GM12878 (cell line): ENCODE results near the gene BMI1. TPM values are rescaled to one million over a fixed set of nuclear protein-coding genes. Genes with fewer than 3 reads are reported as not detected.
A peak's percentile ranks its signal among the peaks of the same experiment; 100 is the strongest.

Source experiments
- ATAC-seq: fragments of 200-7000 bp; cut with Tn5 transposase; 3 replicates; pipeline ENCODE4 v1.9.1; 2020; ENCODE audit warnings: mild to moderate bottlenecking, moderate library complexity
- BruUV-seq: library from RNA; stranded (reverse); fragments of 400-500 nt; replicated peaks from 2 replicates; lab custom pipeline; 2021; lab: Mats Ljungman, UMichigan
- CTCF ChIA-PET: fragments of 300-600 bp; sonication (Branson Sonifier 250); formaldehyde crosslinking; extraction: SDS; loops from one replicate; lab custom pipeline; 2021; ENCODE audit warnings: inconsistent platforms; lab: Yijun Ruan, JAX
- POLR2A ChIA-PET: fragments of 350-600 bp; formaldehyde crosslinking; extraction: SDS; loops from one replicate; lab custom pipeline; 2021; ENCODE audit warnings: inconsistent platforms; lab: Charles Lee
- RAD21 ChIA-PET: fragments of 300-600 bp; sonication (Branson Sonifier 250); formaldehyde crosslinking; loops from one replicate; lab custom pipeline; 2023; ENCODE audit warnings: antibody characterized with exemption; ENCODE audit not compliant: unreplicated experiment; lab: Charles Lee
- SMC1A ChIA-PET: fragments of 300-600 bp; sonication (Branson Sonifier 250); formaldehyde crosslinking; loops from one replicate; lab custom pipeline; 2023; ENCODE audit not compliant: unreplicated experiment, uncharacterized antibody; lab: Charles Lee
- DNase-seq: peaks from one replicate; pipeline ENCODE4 v3.0.0-alpha.2; 2011; ENCODE audit warnings: low read depth, low spot score
- FAIRE-seq: peaks from 3 replicates; lab custom pipeline; 2011; peaks lifted over from hg19 to GRCh38; lab: Jason Lieb, UNC
- H2AFZ ChIP-seq: 2 replicates; pipeline ENCODE4 v1.6.0; 2011; ENCODE audit warnings: low read depth, low read length, control low read depth; ENCODE audit not compliant: control insufficient read depth
- H3K27ac ChIP-seq: 2 replicates; pipeline ENCODE4 v1.5.1; 2011; ENCODE audit warnings: control low read depth; ENCODE audit not compliant: control insufficient read depth, insufficient read depth
- H3K27me3 ChIP-seq, 2 experiments: replicated peaks in 1 of 2; 2 replicates each; pipeline versions ENCODE4 v1.6.0 to v1.6.1; 2011; ENCODE audit warnings: low read length in 1 of 2; ENCODE audit not compliant: control insufficient read depth in 2 of 2, insufficient read depth in 2 of 2
- H3K36me3 ChIP-seq, 2 experiments: 2 replicates each; pipeline ENCODE4 v1.5.1; 2011; ENCODE audit warnings: low read length in 1 of 2; ENCODE audit not compliant: control insufficient read depth in 2 of 2, insufficient read depth in 2 of 2
- H3K4me1 ChIP-seq: 2 replicates; pipeline ENCODE4 v1.6.1; 2011; ENCODE audit warnings: mild to moderate bottlenecking, low read length, moderate library complexity, mixed read lengths; ENCODE audit not compliant: control insufficient read depth, insufficient read depth
- H3K4me2 ChIP-seq: 2 replicates; pipeline ENCODE4 v1.6.0; 2011; ENCODE audit warnings: control low read depth; ENCODE audit not compliant: control insufficient read depth, insufficient read depth
- H3K4me3 ChIP-seq: fragments of 200-600 bp; sonication (generic); 2 replicates; pipeline ENCODE4 v1.5.1; 2016
- H3K79me2 ChIP-seq: 2 replicates; pipeline ENCODE4 v1.6.0; 2011; ENCODE audit warnings: low read length; ENCODE audit not compliant: control insufficient read depth, insufficient read depth
- H3K9ac ChIP-seq: 2 replicates; pipeline ENCODE4 v1.8.0; 2011; ENCODE audit warnings: low read length, control low read depth, mixed read lengths; ENCODE audit not compliant: control insufficient read depth, insufficient read depth
- H3K9me3 ChIP-seq: replicated peaks from 3 replicates; pipeline ENCODE4 v1.5.1; 2011; ENCODE audit warnings: mild to moderate bottlenecking, low read length; ENCODE audit not compliant: control insufficient read depth, insufficient read depth
- H4K20me1 ChIP-seq: 2 replicates; pipeline ENCODE4 v1.6.0; 2011; ENCODE audit not compliant: control insufficient read depth, insufficient read depth
- BCL11A ChIP-seq: IDR thresholded peaks from 2 replicates; pipeline ENCODE4 v1.6.1; 2011; ENCODE audit warnings: low read depth, low read length
- CEBPZ ChIP-seq: fragments of 150-350 bp; IDR thresholded peaks from 2 replicates; pipeline ENCODE4 v1.6.1; 2016; ENCODE audit warnings: low read depth, low read length
- DPF2 ChIP-seq: fragments of 450-650 bp; IDR thresholded peaks from 2 replicates; pipeline ENCODE4 v1.6.1; 2017; ENCODE audit warnings: mild to moderate bottlenecking
- HDAC6 ChIP-seq: fragments of 200-600 bp; sonication (generic); IDR thresholded peaks from one replicate; pipeline ENCODE4 v1.8.0; 2017; ENCODE audit warnings: antibody characterized with exemption; ENCODE audit not compliant: unreplicated experiment
- MEF2A ChIP-seq: IDR thresholded peaks from 2 replicates; pipeline ENCODE4 v1.6.1; 2011; ENCODE audit warnings: low read depth, mild to moderate bottlenecking, low read length, moderate library complexity; ENCODE audit not compliant: insufficient read depth
- MTA3 ChIP-seq: IDR thresholded peaks from 2 replicates; pipeline ENCODE4 v1.6.1; 2012; ENCODE audit warnings: low read length, inconsistent platforms, borderline replicate concordance
- MXI1 ChIP-seq: fragments of 150-350 bp; IDR thresholded peaks from 2 replicates; pipeline ENCODE4 v1.6.1; 2011; ENCODE audit warnings: low read depth, mild to moderate bottlenecking, inconsistent platforms, low read length, improper control_type of control experiment
- PBX3 ChIP-seq: IDR thresholded peaks from 2 replicates; pipeline ENCODE4 v1.6.1; 2011; ENCODE audit warnings: mild to moderate bottlenecking, low read depth, low read length, moderate library complexity; ENCODE audit not compliant: insufficient replicate concordance
- RCOR1 ChIP-seq: conservative IDR thresholded peaks from 2 replicates; pipeline ENCODE4 v1.6.1; 2012; ENCODE audit warnings: low read depth, low read length, improper control_type of control experiment
- SPI1 ChIP-seq: IDR thresholded peaks from 2 replicates; pipeline ENCODE4 v1.6.1; 2011; ENCODE audit warnings: low read depth, mild to moderate bottlenecking, low read length, moderate library complexity, borderline replicate concordance; ENCODE audit not compliant: insufficient read depth
- ZBTB4 ChIP-seq: fragments of 450-650 bp; formaldehyde crosslinking; IDR thresholded peaks from 2 replicates; pipeline ENCODE4 v1.4.0; 2022; ENCODE audit warnings: mild to moderate bottlenecking, moderate library complexity
- WGBS: methylation state at CpG from one replicate; pipeline ENCODE4 v1.1.6; 2016; ENCODE audit warnings: low lambda C conversion rate; ENCODE audit not compliant: insufficient replicate concordance, insufficient coverage; ENCODE audit errors: missing lambda C conversion rate; 5-methylcytosine and 5-hydroxymethylcytosine counted together
- in situ Hi-C: fragments of 300-500 bp; cut with MboI; formaldehyde crosslinking; loops from 9 replicates; pipeline ENCODE4 v1.14.3; 2018; ENCODE audit warnings: mixed read lengths
- intact Hi-C: fragments of 100-400 bp; cut with micrococcal nuclease; formaldehyde crosslinking; loops from one replicate; pipeline ENCODE4 v1.14.2; 2022; ENCODE audit not compliant: unreplicated experiment
- polyA plus RNA-seq, 11 experiments: library from polyadenylated mRNA; depleted of rRNA in 4 of 11; unstranded in 6 of 11; stranded (reverse) in 5 of 11; fragments of >200 nt; fragmentation: Nextera tagmentation in 4 of 11; fragmentation: Illumina TruSeq in 1 of 11; extraction: Ambion mirVana in 4 of 11; extraction: Trizol in 1 of 11; gene quantifications; 1 replicate in 1 of 11; 2 replicates in 10 of 11; pipeline versions ENCODE4 v1.2.1 to v1.2.3, GENCODE V29; 2011 to 2016; ENCODE audit warnings: inconsistent platforms in 2 of 11, missing spikeins in 2 of 11, low read depth in 1 of 11
- total RNA-seq, 4 experiments: library from RNA; depleted of rRNA in 3 of 4; stranded (reverse); fragments of >200 nt in 3 of 4; fragmentation: Illumina TruSeq in 1 of 4; extraction: Trizol in 1 of 4; gene quantifications; 2 replicates each; pipeline versions ENCODE4 v1.2.1 to v1.2.3, GENCODE V29; 2013 to 2021

The BMI1 gene
- total and polyA plus RNA-seq, 10 of the 15 experiments (the other 5 are each of a cell fraction or from before 2014, with no cell fraction given) = 8.0 to 49.7 (median 25.8) TPM

DNA sequence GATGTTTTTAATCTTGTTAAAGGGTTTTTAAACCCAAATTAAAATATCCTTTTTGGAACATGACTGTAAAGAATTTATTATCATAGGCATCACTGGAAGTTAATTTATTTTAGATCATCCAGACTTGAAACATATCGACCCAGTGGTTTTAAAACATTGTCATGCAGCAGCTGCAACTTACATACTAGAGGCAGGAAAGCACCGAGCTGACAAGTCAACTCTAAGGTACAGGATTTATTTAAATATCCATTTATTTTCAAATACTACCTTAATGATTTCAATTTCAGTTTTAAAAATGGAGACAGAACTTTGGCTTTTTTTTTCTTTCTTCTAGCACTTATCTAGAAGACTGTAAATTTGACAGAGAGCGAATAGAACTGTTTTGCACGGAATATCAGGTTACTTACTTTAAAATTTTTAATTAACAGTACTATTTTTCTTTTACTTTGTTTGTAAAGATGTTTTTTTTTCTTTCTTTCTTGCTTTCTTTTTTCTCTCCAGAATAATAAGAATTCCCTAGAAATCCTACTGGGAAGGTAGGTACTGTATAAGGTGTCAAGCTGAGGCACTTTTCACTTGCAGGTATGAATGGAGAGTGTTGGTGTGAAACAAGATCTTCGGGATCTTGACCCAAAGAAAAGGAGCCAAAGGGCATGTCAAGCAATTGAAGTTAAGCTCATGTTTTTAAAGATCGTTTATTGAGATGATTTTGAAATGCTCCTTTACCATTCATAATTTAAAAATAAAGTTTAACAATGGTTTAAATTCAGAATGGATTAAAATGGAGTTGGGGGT lies 2.9 kb upstream of the BMI1 start (continued):
- no peak for TF ChIP-seq CEBPZ
- TF ChIP-seq BCL11A = no peak
- no peak for TF ChIP-seq DPF2

- intact Hi-C loops = loop anchor here (5.0 to 10.0 kb wide), 4 partner anchors 66 to 824 kb away; partner anchors contain the start of gene PIP4K2A
- WGBS = 94% methylated on average over 3 of the region's 3 CpGs
- peaks cover 2% of the 10 kb centered on the region; the same call in 2 of the 3 replicates for H3K9me3 ChIP-seq
- no peak overlapping the region for H2AFZ ChIP-seq
- ChIA-PET CTCF (no interaction called here), RAD21 (interaction anchor here (1.1 to 1.5 kb wide), 2 partner anchors 22 to 24 kb away, joined by 3 to 6 read pairs; no protein-coding TSS in a partner anchor), SMC1A (interaction anchor here (1.0 kb wide), 1 partner anchor 118 kb away, joined by 3 read pairs; no protein-coding TSS in a partner anchor), POLR2A (interaction anchor here (1.3 kb wide), 1 partner anchor 21 kb away, joined by 4 read pairs; no protein-coding TSS in a partner anchor)
- no peak overlapping the region for H3K9ac ChIP-seq
- peaks cover 2% of the 10 kb centered on the region; the same call in 1 of the 2 replicates for H4K20me1 ChIP-seq
- no peak overlapping the region for H3K27ac ChIP-seq
- FAIRE-seq (no peak), DNase-seq (no peak), ATAC-seq (no peak)
- H3K27me3 ChIP-seq = peaks cover 3 to 10% of the 10 kb centered on the region in 2 experiments
- peaks cover 18% of the 10 kb centered on the region for H3K4me1 ChIP-seq
- no peak overlapping the region for H3K4me3 ChIP-seq
- BruUV-seq = no TSS peak
- H3K4me2 ChIP-seq = 0 out of 2 replicates have a peak overlapping the region, but pooled peaks have one; percentile 75
- no peaks in the 10 kb centered on the region; a peak in 1 of 4 replicates for H3K36me3 ChIP-seq
- peaks cover 15% of the 10 kb centered on the region for H3K79me2 ChIP-seq
- in situ Hi-C loops = loop anchor here (5.0 kb wide), 2 partner anchors 311 to 791 kb away; partner anchors contain the start of gene SKIDA1
- no peak for TF ChIP-seq RCOR1
- TF ChIP-seq MTA3 = no peak
- no peak for TF ChIP-seq PBX3
- no peak for TF ChIP-seq MEF2A
- no peak for TF ChIP-seq HDAC6
- no peak for TF ChIP-seq SPI1
- TF ChIP-seq MXI1 = no peak
- TF ChIP-seq ZBTB4 (CRISPR knock-in tag) = no peak
Measured at GRCh38 chr10:22318772-22319171, 2.1 kb upstream of the BMI1 start.
